Parathyroid adenoma (tissue), 2 donors: ENCODE measurements around the gene IL3RA.
"Not testable (repeated sequence)": the region's sequence is repeated elsewhere in the genome, so short reads cannot be mapped to it uniquely, and the experiment has no call there.

ENCODE experiments used
- H2AFZ ChIP-seq: fragments of 300-600 bp; sonication (generic); one replicate; pipeline ENCODE4 v1.7.0; 2017; ENCODE audit warnings: antibody characterized with exemption, mild to moderate bottlenecking
- H3K27ac ChIP-seq: fragments of 300-600 bp; sonication (generic); one replicate; pipeline ENCODE4 v1.7.0; 2017
- H3K27me3 ChIP-seq: fragments of 300-600 bp; sonication (generic); one replicate; pipeline ENCODE4 v1.7.0; 2017; ENCODE audit warnings: low read length; ENCODE audit not compliant: control insufficient read depth, insufficient read depth
- H3K36me3 ChIP-seq: fragments of 300-600 bp; sonication (generic); one replicate; pipeline ENCODE4 v1.7.0; 2017; ENCODE audit warnings: low read length; ENCODE audit not compliant: control insufficient read depth, insufficient read depth
- H3K4me1 ChIP-seq: fragments of 300-600 bp; sonication (generic); one replicate; pipeline ENCODE4 v1.7.0; 2017; ENCODE audit warnings: control low read depth
- H3K4me2 ChIP-seq: fragments of 300-600 bp; sonication (generic); one replicate; pipeline ENCODE4 v1.7.0; 2017; ENCODE audit warnings: low read length
- H3K4me3 ChIP-seq: fragments of 300-600 bp; sonication (generic); one replicate; pipeline ENCODE4 v1.7.0; 2017; ENCODE audit warnings: low read depth, low read length
- H3K79me2 ChIP-seq: fragments of 300-600 bp; sonication (generic); one replicate; pipeline ENCODE4 v1.7.0; 2017; ENCODE audit warnings: control low read depth
- H3K9ac ChIP-seq: fragments of 300-600 bp; sonication (generic); one replicate; pipeline ENCODE4 v1.7.0; 2017; ENCODE audit warnings: mild to moderate bottlenecking
- H3K9me3 ChIP-seq: fragments of 300-600 bp; sonication (generic); one replicate; pipeline ENCODE4 v1.7.0; 2017; ENCODE audit warnings: low read length; ENCODE audit not compliant: control insufficient read depth
- CTCF ChIP-seq: fragments of 300-600 bp; sonication (generic); IDR thresholded peaks from one replicate; pipeline ENCODE4 v1.7.0; 2017; ENCODE audit warnings: antibody characterized with exemption, mild to moderate bottlenecking
- donor health status: primary hyperparathyroidism.

IL3RA gene

GRCh38 chrX:1327651-1328304 is 8.8 kb upstream of the IL3RA start:
- Histone ChIP-seq H3K27ac (no peak overlapping the region), H3K4me2 (no peak overlapping the region), H3K4me1 (no peaks in the 10 kb centered on the region), H3K27me3 (no peaks in the 10 kb centered on the region), H3K4me3 (no peak overlapping the region), H3K79me2 (no peaks in the 10 kb centered on the region), H3K9me3 (no peaks in the 10 kb centered on the region), H3K9ac (no peak overlapping the region), H3K36me3 (no peaks in the 10 kb centered on the region), H2AFZ (no peak overlapping the region)
- no peak for TF ChIP-seq CTCF

- no peak overlapping the region for H3K27ac ChIP-seq
- H3K79me2 ChIP-seq, result no peaks in the 10 kb centered on the region
- H3K4me3 ChIP-seq, result no peak overlapping the region
- no peaks in the 10 kb centered on the region for H3K36me3 ChIP-seq
- no peaks in the 10 kb centered on the region for H3K4me1 ChIP-seq
- no peak overlapping the region for H2AFZ ChIP-seq
- no peaks in the 10 kb centered on the region for H3K9me3 ChIP-seq
- TF ChIP-seq CTCF, result no peak
- H3K27me3 ChIP-seq, result no peaks in the 10 kb centered on the region
- H3K9ac ChIP-seq, result no peak overlapping the region
- no peak overlapping the region for H3K4me2 ChIP-seq
These were observed 6.0 kb upstream of the IL3RA start for GRCh38 chrX:1330605-1331004.

- H3K4me1 ChIP-seq, H3K4me3 ChIP-seq, H3K27ac ChIP-seq, H2AFZ ChIP-seq, H3K79me2 ChIP-seq, H3K9me3 ChIP-seq, H3K9ac ChIP-seq, H3K36me3 ChIP-seq, H3K27me3 ChIP-seq, H3K4me2 ChIP-seq: not testable (repeated sequence)
These were observed 4.2 kb upstream of the IL3RA start for GRCh38 chrX:1332433-1332832.

- Histone ChIP-seq H3K36me3 (no peaks in the 10 kb centered on the region), H3K9ac (no peak overlapping the region), H3K4me3 (no peak overlapping the region), H3K9me3 (no peaks in the 10 kb centered on the region), H2AFZ (no peak overlapping the region), H3K79me2 (no peaks in the 10 kb centered on the region), H3K27ac (no peak overlapping the region), H3K4me1 (no peaks in the 10 kb centered on the region), H3K4me2 (no peak overlapping the region), H3K27me3 (no peaks in the 10 kb centered on the region)
- no peak for TF ChIP-seq CTCF
These were observed 1.7 kb upstream of the IL3RA start for GRCh38 chrX:1334854-1335253.

GRCh38 chrX:1336948-1337779 is 579 bp downstream of the IL3RA start:
- peak overlapping the region; percentile 20 for H3K4me3 ChIP-seq
- H3K4me1 ChIP-seq, result no peaks in the 10 kb centered on the region
- TF ChIP-seq CTCF, result no peak
- no peaks in the 10 kb centered on the region for H3K79me2 ChIP-seq
- H3K36me3 ChIP-seq, result no peaks in the 10 kb centered on the region
- H3K27ac ChIP-seq, result peak overlapping the region; percentile 67
- no peak overlapping the region for H3K4me2 ChIP-seq
- H3K9ac ChIP-seq, result no peak overlapping the region
- H2AFZ ChIP-seq, result peak overlapping the region; percentile 53
- no peaks in the 10 kb centered on the region for H3K9me3 ChIP-seq
- no peaks in the 10 kb centered on the region for H3K27me3 ChIP-seq
